ENCODE measurements around the gene DSG3. TPM values are rescaled to one million over a fixed set of nuclear protein-coding genes. Genes with fewer than 3 reads are reported as not detected.
A peak's percentile ranks its signal among the peaks of the same experiment; 100 is the strongest.

DSG3 gene
- total RNA-seq, 8 experiments from 2014 or later: 0.04 to 0.61 (median 0.19) TPM; not detected in 3

GRCh38 chr18:31513189-31513935 is 65.8 kb downstream of the DSG3 start:
- ATAC-seq (replicated peaks in 6 of 8): peak in 3 of 8 experiments; percentile 16 to 78 (median 73)
- H3K4me3 ChIP-seq: no peak overlapping the region
- no peak overlapping the region for H3K27ac ChIP-seq
- 9 to 94% (median 69%) methylated on average over 1 to 4 of the region's 4 CpGs for WGBS, 10 experiments
- no peaks in the 10 kb centered on the region for H3K4me1 ChIP-seq (replicated peaks in 1 of 2)
- in situ Hi-C loops (cut with MboI; ENCODE audit: low pct_unique_long_range_greater_than_20kb in 2 of 9, low sequenced_read_pairs in 9 of 9, unreplicated experiment in 9 of 9): no loop called here

GRCh38 chr18:31516437-31516836 is 68.9 kb downstream of the DSG3 start:
- no peak overlapping the region for H3K4me3 ChIP-seq
- ATAC-seq (replicated peaks in 6 of 8): no peak
- WGBS, 10 experiments: 0 to 100% (median 36%) methylated on average over 1 to 3 of the region's 3 CpGs; no CpG with 5 or more reads in 1 of the 10 experiments
- H3K4me1 ChIP-seq (replicated peaks in 1 of 2): no peaks in the 10 kb centered on the region
- H3K27ac ChIP-seq: no peak overlapping the region
- in situ Hi-C loops (cut with MboI; ENCODE audit: low pct_unique_long_range_greater_than_20kb in 2 of 9, low sequenced_read_pairs in 9 of 9, unreplicated experiment in 9 of 9): no loop called here

- Histone ChIP-seq H3K4me1 (replicated peaks in 1 of 2) (no peaks in the 10 kb centered on the region), H3K4me3 (no peak overlapping the region), H3K27ac (no peak overlapping the region)
- in situ Hi-C loops (cut with MboI; ENCODE audit: low pct_unique_long_range_greater_than_20kb in 2 of 9, low sequenced_read_pairs in 9 of 9, unreplicated experiment in 9 of 9): no loop called here
- ATAC-seq (replicated peaks in 6 of 8): no peak
- WGBS, 10 experiments: 2 to 99% (median 88%) methylated on average over 6 to 7 of the region's 7 CpGs
These were observed 78.8 kb downstream of the DSG3 start for GRCh38 chr18:31526374-31526773.

Other genes starting within 250 kb of the DSG3 start
- under 1 TPM in 5 of 8 experiments, not detected in 3; under 0.01 to 0.33 (median 0.17) TPM for gene DSG1, start 129.6 kb upstream of the DSG3 start, total RNA-seq
- gene DSG4, start 71.0 kb upstream of the DSG3 start, total RNA-seq: under 1 TPM in 1 of 8 experiments, not detected in 7; 0.09 TPM
- 10 to 100 TPM in 1 of 8 experiments, 1 to 10 TPM in 5, under 1 TPM in 2; 0.13 to 21.5 (median 5.8) TPM for gene DSG2, start 50.4 kb downstream of the DSG3 start, total RNA-seq
- 1 to 10 TPM in 2 of 8 experiments, under 1 TPM in 3, not detected in 3; 0.16 to 1.8 (median 0.94) TPM for gene TTR, start 144.1 kb downstream of the DSG3 start, total RNA-seq
- gene B4GALT6, start 236.8 kb downstream of the DSG3 start, total RNA-seq: 10 to 100 TPM in 4 of 8 experiments, 1 to 10 TPM in 4; 1.9 to 23.4 (median 10.6) TPM

Data from motor neuron (in vitro differentiated cells).